Lung (tissue), 12 donors: Measurements from ENCODE around the gene VPS39. TPM values are rescaled to one million over a fixed set of nuclear protein-coding genes. Genes with fewer than 3 reads are reported as not detected.

Experiments
- ATAC-seq: fragments of 200-7000 bp; cut with Tn5 transposase; one replicate; pipeline ENCODE4 v1.9.1; 2020; ENCODE audit warnings: moderate number of reproducible peaks; ENCODE audit not compliant: insufficient read depth, low FRiP score
- DNase-seq, 3 donors: peaks; one replicate each; pipeline ENCODE4 v3.0.0-alpha.2; 2013 to 2017
- H3K27ac ChIP-seq, 2 donors: one replicate each; pipeline ENCODE4 v1.5.1; 2013; ENCODE audit warnings: mild to moderate bottlenecking in 2 of 2, moderate library complexity in 2 of 2, control low read depth in 1 of 2, inconsistent platforms in 1 of 2, low read depth in 1 of 2, low read length in 1 of 2
- H3K27me3 ChIP-seq, 3 donors: one replicate each; pipeline ENCODE4 v1.5.1; 2013; ENCODE audit warnings: low read length in 2 of 3; ENCODE audit not compliant: control insufficient read depth in 3 of 3, insufficient read depth in 3 of 3
- H3K36me3 ChIP-seq, 4 donors: one replicate each; pipeline ENCODE4 v1.5.1; 2013; ENCODE audit warnings: low read length in 4 of 4, mild to moderate bottlenecking in 1 of 4, moderate library complexity in 1 of 4; ENCODE audit not compliant: control insufficient read depth in 4 of 4, insufficient read depth in 4 of 4
- H3K4me1 ChIP-seq, 5 donors: one replicate each; pipeline ENCODE4 v1.5.1; 2013; ENCODE audit warnings: low read length in 5 of 5, mild to moderate bottlenecking in 2 of 5, moderate library complexity in 1 of 5; ENCODE audit not compliant: control insufficient read depth in 5 of 5, insufficient read depth in 5 of 5
- H3K4me3 ChIP-seq: one replicate; pipeline ENCODE4 v1.5.1; 2013; ENCODE audit warnings: mild to moderate bottlenecking, control low read depth, moderate library complexity
- H3K9ac ChIP-seq, 2 donors: one replicate each; pipeline ENCODE4 v1.5.1; 2013; ENCODE audit warnings: low read length in 2 of 2, control low read depth in 1 of 2; ENCODE audit not compliant: insufficient read depth in 1 of 2
- H3K9me3 ChIP-seq, 4 donors: one replicate each; pipeline ENCODE4 v1.5.1; 2013; ENCODE audit warnings: low read length in 3 of 4, mild to moderate bottlenecking in 1 of 4, moderate library complexity in 1 of 4; ENCODE audit not compliant: control insufficient read depth in 4 of 4, insufficient read depth in 3 of 4
- WGBS, 2 donors: extraction: QIAGEN DNeasy Blood & Tissue Kit; methylation state at CpG; one replicate each; pipeline ENCODE4 v1.1.7; 2013; 5-methylcytosine and 5-hydroxymethylcytosine counted together
- polyA plus RNA-seq, 2 donors: library from polyadenylated mRNA; stranded (reverse); fragments of 200-250 nt; gene quantifications; one replicate each; pipeline ENCODE4 v1.2.1, GENCODE V29; 2013
- total RNA-seq, 2 donors: library from RNA; depleted of rRNA in 1 of 2; stranded (reverse); fragments of >200 nt in 1 of 2; gene quantifications; one replicate each; pipeline ENCODE4 v1.2.1, GENCODE V29; 2014 to 2021
- TF ChIP-seq, protein P1 (sequence below): IDR thresholded peaks from 2 replicates; pipeline ENCODE4 v1.5.1; 2012; ENCODE audit warnings: mild to moderate bottlenecking; ENCODE audit errors: control extremely low read depth, extremely low read depth
- donor health status: control.
- donor health status: control.
- donor health status: Bipolar disorder and iron deficiency.
- donor health status: healthy.
- donor health status: DM: yes; HTN: yes; CAD: no.

VPS39 gene
- total and polyA plus RNA-seq, 4 donors: 29.4 to 99.1 (median 51.5) TPM

GRCh38 chr15:42121021-42121420 is 87.1 kb downstream of the VPS39 start:
- no peak for ATAC-seq
- TF ChIP-seq, protein P1, sequence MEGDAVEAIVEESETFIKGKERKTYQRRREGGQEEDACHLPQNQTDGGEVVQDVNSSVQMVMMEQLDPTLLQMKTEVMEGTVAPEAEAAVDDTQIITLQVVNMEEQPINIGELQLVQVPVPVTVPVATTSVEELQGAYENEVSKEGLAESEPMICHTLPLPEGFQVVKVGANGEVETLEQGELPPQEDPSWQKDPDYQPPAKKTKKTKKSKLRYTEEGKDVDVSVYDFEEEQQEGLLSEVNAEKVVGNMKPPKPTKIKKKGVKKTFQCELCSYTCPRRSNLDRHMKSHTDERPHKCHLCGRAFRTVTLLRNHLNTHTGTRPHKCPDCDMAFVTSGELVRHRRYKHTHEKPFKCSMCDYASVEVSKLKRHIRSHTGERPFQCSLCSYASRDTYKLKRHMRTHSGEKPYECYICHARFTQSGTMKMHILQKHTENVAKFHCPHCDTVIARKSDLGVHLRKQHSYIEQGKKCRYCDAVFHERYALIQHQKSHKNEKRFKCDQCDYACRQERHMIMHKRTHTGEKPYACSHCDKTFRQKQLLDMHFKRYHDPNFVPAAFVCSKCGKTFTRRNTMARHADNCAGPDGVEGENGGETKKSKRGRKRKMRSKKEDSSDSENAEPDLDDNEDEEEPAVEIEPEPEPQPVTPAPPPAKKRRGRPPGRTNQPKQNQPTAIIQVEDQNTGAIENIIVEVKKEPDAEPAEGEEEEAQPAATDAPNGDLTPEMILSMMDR: no peak
- WGBS, 2 donors: 58 to 73% methylated on average over 6 of the region's 6 CpGs

DNA sequence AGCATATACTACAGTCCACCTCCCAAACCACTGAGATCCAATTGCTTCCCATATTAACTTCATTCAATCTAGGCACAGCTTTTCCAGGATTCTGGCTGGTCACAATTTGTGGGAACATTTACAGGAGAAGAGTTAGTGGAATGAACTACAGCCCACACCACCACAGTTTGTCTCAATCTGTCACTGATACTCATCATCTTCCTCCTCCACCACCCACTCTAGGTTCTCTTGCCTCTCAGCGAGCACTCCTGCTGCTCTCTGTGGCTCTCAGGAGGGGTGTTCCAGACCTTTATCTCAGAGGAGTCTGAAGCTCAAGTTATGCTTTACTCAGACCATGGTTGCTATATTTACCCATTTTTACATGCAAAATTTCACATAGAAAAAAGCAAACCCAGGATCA is 87.8 kb downstream of the VPS39 start:
- Histone ChIP-seq H3K4me3 (no peak overlapping the region), H3K27ac (no peak overlapping the region), H3K9ac (no peak overlapping the region), H3K27me3 (no peaks in the 10 kb centered on the region), H3K4me1 (peaks cover 0 to 4% (median 0%) of the 10 kb centered on the region in 5 donors), H3K36me3 (no peaks in the 10 kb centered on the region), H3K9me3 (no peaks in the 10 kb centered on the region)
- DNase-seq (no peak), ATAC-seq (no peak)
- 80 to 84% methylated on average over 1 of the region's 1 CpG for WGBS, 2 donors
- TF ChIP-seq, protein P1: no peak

More at GRCh38 chr15:42121021-42121420, 87.1 kb downstream of the VPS39 start:
- DNase-seq: no peak
- H3K4me3 ChIP-seq: no peak overlapping the region
- H3K27me3 ChIP-seq: no peaks in the 10 kb centered on the region
- peaks cover 0 to 4% (median 0%) of the 10 kb centered on the region in 5 donors for H3K4me1 ChIP-seq
- H3K9me3 ChIP-seq: no peaks in the 10 kb centered on the region
- H3K36me3 ChIP-seq: no peaks in the 10 kb centered on the region
- no peak overlapping the region for H3K9ac ChIP-seq
- no peak overlapping the region for H3K27ac ChIP-seq

DNA sequence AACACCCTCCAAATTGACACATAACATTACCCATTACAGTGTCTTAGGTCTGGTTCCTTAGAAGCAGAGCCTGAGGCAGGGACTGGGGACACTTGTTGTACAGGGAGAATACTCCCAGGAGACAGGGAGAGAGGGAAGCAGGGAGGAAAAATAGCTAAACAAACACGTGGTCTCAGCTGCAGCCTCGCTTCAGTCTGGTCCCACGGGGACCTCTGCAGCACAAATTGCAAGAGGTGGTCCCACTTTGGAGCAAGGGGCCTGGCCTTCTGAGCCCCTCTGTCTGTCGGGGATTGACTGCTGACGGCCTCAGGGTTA is 88.7 kb downstream of the VPS39 start:
- Histone ChIP-seq H3K9me3 (no peaks in the 10 kb centered on the region), H3K27ac (peak overlapping the region in 1 of 2 donors; percentile 15), H3K9ac (no peak overlapping the region), H3K36me3 (no peaks in the 10 kb centered on the region), H3K4me1 (peaks cover 0 to 4% (median 0%) of the 10 kb centered on the region in 5 donors), H3K4me3 (no peak overlapping the region), H3K27me3 (no peaks in the 10 kb centered on the region)
- TF ChIP-seq, protein P1: no peak
- 71 to 72% methylated on average over 5 of the region's 5 CpGs for WGBS, 2 donors
- ATAC-seq (no peak), DNase-seq (no peak)

- Histone ChIP-seq H3K4me1 (peaks cover 0 to 4% (median 0%) of the 10 kb centered on the region in 5 donors), H3K27me3 (no peaks in the 10 kb centered on the region), H3K9me3 (no peaks in the 10 kb centered on the region), H3K9ac (no peak overlapping the region), H3K4me3 (no peak overlapping the region), H3K36me3 (no peaks in the 10 kb centered on the region), H3K27ac (peak overlapping the region in 1 of 2 donors; percentile 15)
- ATAC-seq (no peak), DNase-seq (peak in 2 of 3 donors; percentile 37 to 62)
- TF ChIP-seq, protein P1: no peak
- 32 to 38% methylated on average over 10 of the region's 10 CpGs for WGBS, 2 donors
These were observed 89.3 kb downstream of the VPS39 start for GRCh38 chr15:42118650-42119445.
